Measurements from ENCODE around the gene FILIP1L. TPM values are rescaled to one million over a fixed set of nuclear protein-coding genes. Genes with fewer than 3 reads are reported as not detected.

Gene FILIP1L
- total RNA-seq, 1 experiment from 2014 or later, result 0.07 TPM

GRCh38 chr3:99817437-99818240 lies 296.7 kb downstream of the FILIP1L start, which contains the start of gene CMSS1:
Gene CMSS1 (plus strand): TSS chr3:99817862.
- Histone ChIP-seq H2BK20ac (ENCODE audit: low read depth, low read length, poor library complexity, severe bottlenecking) (no peak within 1 kb of the TSS), H4K91ac (ENCODE audit: insufficient read length, low read depth, low read length) (no peak within 1 kb of the TSS), H3K79me2 (ENCODE audit: insufficient read depth, low read length) (peaks cover 3% of the 10 kb centered on the region; the same call in 1 of the 2 replicates), H3K4me1 (ENCODE audit: insufficient read depth, low read length) (no peaks in the 10 kb centered on the region), H2BK15ac (ENCODE audit: low read depth, low read length) (no peak within 1 kb of the TSS), H2BK120ac (ENCODE audit: low read depth, low read length, poor library complexity, severe bottlenecking) (no peak within 1 kb of the TSS), H2BK12ac (ENCODE audit: insufficient read length, low read depth, low read length) (no peak within 1 kb of the TSS), H3K23ac (ENCODE audit: insufficient read length, low read depth, low read length) (no peak within 1 kb of the TSS), H3K56ac (ENCODE audit: insufficient read length, low read depth, low read length) (no peak within 1 kb of the TSS), H4K5ac (ENCODE audit: insufficient read length, low read depth, low read length) (no peak within 1 kb of the TSS), H3K23me2 (ENCODE audit: insufficient read length, low read depth, low read length, poor library complexity, severe bottlenecking) (no peaks in the 10 kb centered on the region), H3K18ac (ENCODE audit: insufficient read length, low read depth, low read length) (peak within 1 kb of the TSS; percentile 87), H3K27me3 (ENCODE audit: insufficient read depth, low read length) (no peaks in the 10 kb centered on the region), H3K4me2 (ENCODE audit: insufficient read depth, insufficient read length, low read length) (peak within 1 kb of the TSS; percentile 89), H3K27ac (ENCODE audit: insufficient read length, low read depth, low read length) (no peak within 1 kb of the TSS), H4K20me1 (ENCODE audit: control insufficient read depth, insufficient read depth, insufficient read length) (no peaks in the 10 kb centered on the region), H2BK5ac (ENCODE audit: insufficient read length, low read length) (no peak within 1 kb of the TSS), H3K4ac (ENCODE audit: low read depth, low read length) (no peak within 1 kb of the TSS), H3K9ac (ENCODE audit: extremely low read depth, insufficient read length, low read length) (peak within 1 kb of the TSS; percentile 77), H3K14ac (ENCODE audit: insufficient read depth, low read length) (peak within 1 kb of the TSS; percentile 89), H2AK5ac (ENCODE audit: insufficient read length, low read length) (no peak within 1 kb of the TSS), H3T11ph (ENCODE audit: low read length) (no peak within 1 kb of the TSS), H3K79me1 (ENCODE audit: insufficient read depth, low read depth, low read length, poor library complexity, severe bottlenecking) (no peaks in the 10 kb centered on the region), H3K9me3 (ENCODE audit: control insufficient read depth, low read depth, low read length) (no peaks in the 10 kb centered on the region), H4K8ac (replicated peaks; ENCODE audit: insufficient read length, low read depth, low read length) (no peak within 1 kb of the TSS), H2AFZ (ENCODE audit: low read length) (peak within 1 kb of the TSS; percentile 9)
- Mint-ChIP-seq H3K27ac (peak within 1 kb of the TSS; percentile 99), H3K4me3 (peak within 1 kb of the TSS; percentile 89 to 97), H3K4me1 (peaks cover 13 to 16% of the 10 kb centered on the region in 2 experiments), H3K9me3 (no peaks in the 10 kb centered on the region; a peak in 1 of 5 replicates), H3K27me3 (ENCODE audit: low read depth) (peaks cover 3% of the 10 kb centered on the region; the same call in 1 of the 2 replicates), H3K36me3 (ENCODE audit: insufficient read depth in 1 of 3, low read depth in 3 of 3) (peaks cover 0 to 5% (median 2%) of the 10 kb centered on the region in 3 experiments; a peak in 2 of 7 replicates)
- no CpG with 5 or more reads among the region's 60 CpGs for WGBS (ENCODE audit: extremely low coverage, insufficient read length, low lambda C conversion rate)
- peak; percentile 90 for DNase-seq
- TF ChIP-seq CTCF (conservative IDR thresholded peaks at IDR 0.05), result peak; percentile 11; the same call in 1 of the 3 replicates
